Measurements from ENCODE around the gene EP400.
"Not testable (repeated sequence)": the region's sequence is repeated elsewhere in the genome, so short reads cannot be mapped to it uniquely, and the experiment has no call there.

EP400 gene

GRCh38 chr12:132024758-132025157, 75.0 kb downstream of the EP400 start:
- no peak for DNase-seq

- no peak for DNase-seq
Measured at GRCh38 chr12:132025526-132025925, 75.8 kb downstream of the EP400 start.

GRCh38 chr12:132026061-132026795, 76.5 kb downstream of the EP400 start:
- no peak for DNase-seq

- DNase-seq: no peak
Measured at GRCh38 chr12:132026796-132027500, 77.2 kb downstream of the EP400 start.

- DNase-seq: no peak
Measured at GRCh38 chr12:132027636-132028035, 77.9 kb downstream of the EP400 start.

- no peak for DNase-seq
Measured at GRCh38 chr12:132028111-132028510, 78.4 kb downstream of the EP400 start.

GRCh38 chr12:132029503-132030300, 80.0 kb downstream of the EP400 start:
- DNase-seq: no peak

- DNase-seq: no peak
Measured at GRCh38 chr12:132030367-132031038, 80.8 kb downstream of the EP400 start.

GRCh38 chr12:132033627-132034026, 83.9 kb downstream of the EP400 start:
- no peak for DNase-seq

GRCh38 chr12:132036063-132036683, 86.4 kb downstream of the EP400 start:
- no peak for DNase-seq

- no peak for DNase-seq
Measured at GRCh38 chr12:132040906-132041606, 91.3 kb downstream of the EP400 start.

- no peak for DNase-seq
Measured at GRCh38 chr12:132043216-132043615, 93.5 kb downstream of the EP400 start.

- DNase-seq: no peak
Measured at GRCh38 chr12:132043770-132044467, 94.2 kb downstream of the EP400 start.

GRCh38 chr12:132044661-132045412, 95.1 kb downstream of the EP400 start:
- no peak for DNase-seq

GRCh38 chr12:132045751-132046150, 96.0 kb downstream of the EP400 start:
- DNase-seq: no peak

GRCh38 chr12:132046561-132046960, 96.8 kb downstream of the EP400 start:
- no peak for DNase-seq

GRCh38 chr12:132047630-132048029, 97.9 kb downstream of the EP400 start:
- not testable (repeated sequence) for DNase-seq

- DNase-seq: no peak
Measured at GRCh38 chr12:132049442-132049841, 99.7 kb downstream of the EP400 start.

- DNase-seq: no peak
Measured at GRCh38 chr12:132049876-132050275, 100.1 kb downstream of the EP400 start.

GRCh38 chr12:132051718-132052117, 102.0 kb downstream of the EP400 start:
- not testable (repeated sequence) for DNase-seq

All from NCI-H526 treated with DMSO at 0.1 percent for 48 hours (cell line).